Brain pericyte (primary cell): ENCODE measurements around the gene ZNF324B.
"Not testable (repeated sequence)": the region's sequence is repeated elsewhere in the genome, so short reads cannot be mapped to it uniquely, and the experiment has no call there.

Source experiments
- DNase-seq: peaks from one replicate; pipeline ENCODE4 v3.0.0-alpha.2; 2012; ENCODE audit warnings: low read depth, low spot score

Gene ZNF324B

GRCh38 chr19:58453743-58454142, 2.3 kb downstream of the ZNF324B start:
- DNase-seq = no peak

GRCh38 chr19:58455306-58455705, 3.9 kb downstream of the ZNF324B start:
- DNase-seq = no peak

- DNase-seq = no peak
Measured at GRCh38 chr19:58456111-58456510, 4.7 kb downstream of the ZNF324B start.

- no peak for DNase-seq
Measured at GRCh38 chr19:58460039-58460438, 8.6 kb downstream of the ZNF324B start.

- no peak for DNase-seq
Measured at GRCh38 chr19:58466089-58466759, 14.8 kb downstream of the ZNF324B start.

GRCh38 chr19:58466760-58467589, 15.6 kb downstream of the ZNF324B start, which contains the start of gene ZNF324:
ZNF324 (plus strand) TSS chr19:58467080; CDS start chr19:58469186, 2,106 bp downstream.
- DNase-seq = peak; percentile 85

GRCh38 chr19:58468216-58468839, 16.9 kb downstream of the ZNF324B start:
- no peak for DNase-seq

GRCh38 chr19:58469241-58470013, 18.0 kb downstream of the ZNF324B start:
- DNase-seq = no peak

GRCh38 chr19:58470837-58471543, 19.6 kb downstream of the ZNF324B start:
- DNase-seq = not testable (repeated sequence)

GRCh38 chr19:58471736-58472135, 20.3 kb downstream of the ZNF324B start:
- no peak for DNase-seq

GRCh38 chr19:58473775-58474174, 22.4 kb downstream of the ZNF324B start:
- no peak for DNase-seq

GRCh38 chr19:58474291-58474996, 23.0 kb downstream of the ZNF324B start:
- no peak for DNase-seq

- DNase-seq = no peak
Measured at GRCh38 chr19:58474997-58475713, 23.7 kb downstream of the ZNF324B start.

GRCh38 chr19:58475714-58476497, 24.5 kb downstream of the ZNF324B start, which contains the start of gene ZNF446:
ZNF446 (plus strand) TSS chr19:58476352; CDS start chr19:58477219, 867 bp downstream.
- peak; percentile 89 for DNase-seq

GRCh38 chr19:58476498-58477015, 25.1 kb downstream of the ZNF324B start:
- DNase-seq = no peak

GRCh38 chr19:58477130-58477529, 25.7 kb downstream of the ZNF324B start:
- DNase-seq = no peak

- no peak for DNase-seq
Measured at GRCh38 chr19:58477871-58478270, 26.4 kb downstream of the ZNF324B start.

- no peak for DNase-seq
Measured at GRCh38 chr19:58479303-58479702, 27.9 kb downstream of the ZNF324B start.
